ENCODE measurements around the gene MBNL1. TPM values are rescaled to one million over a fixed set of nuclear protein-coding genes. Genes with fewer than 3 reads are reported as not detected.

The MBNL1 gene
- polyA plus RNA-seq, 1 donor from 2014 or later, result 12.7 TPM

GRCh38 chr3:152266221-152266995 lies 2.3 kb upstream of the MBNL1 start:
- no peaks in the 10 kb centered on the region for H4K20me1 ChIP-seq (ENCODE audit: insufficient read depth)
- H3K36me3 ChIP-seq (ENCODE audit: insufficient read depth, low read length), result no peaks in the 10 kb centered on the region
- TF ChIP-seq REST (IDR thresholded peaks at IDR 0.05; ENCODE audit: borderline replicate concordance) (no peak), EZH2 (IDR thresholded peaks at IDR 0.05; ENCODE audit: borderline replicate concordance, insufficient read depth, low read length, poor library complexity, severe bottlenecking) (no peak), MXI1 (conservative IDR thresholded peaks at IDR 0.05; ENCODE audit: poor library complexity, severe bottlenecking) (no peak), POLR2AphosphoS5 (IDR thresholded peaks at IDR 0.05) (no peak), EP300 (conservative IDR thresholded peaks at IDR 0.05; ENCODE audit: poor library complexity, severe bottlenecking) (no peak)
- H3K27me3 ChIP-seq (ENCODE audit: insufficient read depth, low read depth, low read length), result no peaks in the 10 kb centered on the region
- no peaks in the 10 kb centered on the region for H3K9me2 ChIP-seq (ENCODE audit: insufficient read depth, low read length)
- peaks cover 3% of the 10 kb centered on the region for H3F3A ChIP-seq (ENCODE audit: insufficient read depth, low read length, poor library complexity, severe bottlenecking)
- no peak overlapping the region for H3K9ac ChIP-seq (ENCODE audit: low read length)
- H3K27ac ChIP-seq (ENCODE audit: low read length), result no peak overlapping the region
- H3K4me3 ChIP-seq (ENCODE audit: low read length), result no peak overlapping the region
- H3K9me3 ChIP-seq (ENCODE audit: low read length), result no peaks in the 10 kb centered on the region
- peaks cover 16% of the 10 kb centered on the region for H3K79me2 ChIP-seq (replicated peaks; ENCODE audit: insufficient read depth, low read length)
- no peak overlapping the region for H2AFZ ChIP-seq (ENCODE audit: low read depth, low read length)
- H3K4me2 ChIP-seq (ENCODE audit: low read length), result no peak overlapping the region

- Histone ChIP-seq H3K9me2 (ENCODE audit: insufficient read depth, low read length) (no peaks in the 10 kb centered on the region), H2AFZ (ENCODE audit: low read depth, low read length) (peak overlapping the region; percentile 81), H4K20me1 (ENCODE audit: insufficient read depth) (no peaks in the 10 kb centered on the region), H3K9me3 (ENCODE audit: low read length) (no peaks in the 10 kb centered on the region), H3F3A (ENCODE audit: insufficient read depth, low read length, poor library complexity, severe bottlenecking) (peaks cover 3% of the 10 kb centered on the region), H3K36me3 (ENCODE audit: insufficient read depth, low read length) (no peaks in the 10 kb centered on the region), H3K27me3 (ENCODE audit: insufficient read depth, low read depth, low read length) (no peaks in the 10 kb centered on the region), H3K79me2 (replicated peaks; ENCODE audit: insufficient read depth, low read length) (peaks cover 32% of the 10 kb centered on the region), H3K9ac (ENCODE audit: low read length) (peak overlapping the region; percentile 76), H3K27ac (ENCODE audit: low read length) (peak overlapping the region; percentile 79), H3K4me2 (ENCODE audit: low read length) (peak overlapping the region; percentile 76), H3K4me3 (ENCODE audit: low read length) (peak overlapping the region; percentile 87)
- TF ChIP-seq RAD21 (conservative IDR thresholded peaks at IDR 0.05), result peak; percentile 24
- TF ChIP-seq CTCF (IDR thresholded peaks at IDR 0.05; ENCODE audit: poor library complexity, severe bottlenecking), result no peak
These were observed 736 bp upstream of the MBNL1 start for GRCh38 chr3:152267831-152268554.

All from neural cell (in vitro differentiated cells).